Measurements from ENCODE around the gene PAM16. TPM values are rescaled to one million over a fixed set of nuclear protein-coding genes. Genes with fewer than 3 reads are reported as not detected.

Gene PAM16
- total and polyA plus RNA-seq, 2 of the 8 experiments (the other 6 are each of a cell fraction or from before 2014, with no cell fraction given): 78.3 to 198 TPM

DNA sequence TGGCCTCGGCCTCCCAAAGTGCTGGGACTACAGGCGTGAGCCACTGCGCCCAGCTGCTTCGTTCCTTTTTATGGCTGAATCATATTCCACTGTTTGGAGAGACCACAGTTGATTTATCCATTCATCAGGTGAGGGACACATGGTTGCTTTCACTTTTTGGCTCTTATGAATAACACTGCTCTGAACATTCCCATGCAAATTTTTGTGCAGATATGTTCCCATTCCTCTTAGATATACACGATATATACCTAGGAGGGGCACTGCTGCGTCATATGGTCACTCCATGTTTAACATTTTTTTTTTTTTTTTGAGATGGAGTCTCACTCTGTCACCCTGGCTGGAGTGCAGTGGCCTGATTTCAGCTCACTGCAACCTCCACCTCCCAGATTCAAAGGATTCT lies 49.2 kb downstream of the PAM16 start (continued):
- TF ChIP-seq, protein P1, sequence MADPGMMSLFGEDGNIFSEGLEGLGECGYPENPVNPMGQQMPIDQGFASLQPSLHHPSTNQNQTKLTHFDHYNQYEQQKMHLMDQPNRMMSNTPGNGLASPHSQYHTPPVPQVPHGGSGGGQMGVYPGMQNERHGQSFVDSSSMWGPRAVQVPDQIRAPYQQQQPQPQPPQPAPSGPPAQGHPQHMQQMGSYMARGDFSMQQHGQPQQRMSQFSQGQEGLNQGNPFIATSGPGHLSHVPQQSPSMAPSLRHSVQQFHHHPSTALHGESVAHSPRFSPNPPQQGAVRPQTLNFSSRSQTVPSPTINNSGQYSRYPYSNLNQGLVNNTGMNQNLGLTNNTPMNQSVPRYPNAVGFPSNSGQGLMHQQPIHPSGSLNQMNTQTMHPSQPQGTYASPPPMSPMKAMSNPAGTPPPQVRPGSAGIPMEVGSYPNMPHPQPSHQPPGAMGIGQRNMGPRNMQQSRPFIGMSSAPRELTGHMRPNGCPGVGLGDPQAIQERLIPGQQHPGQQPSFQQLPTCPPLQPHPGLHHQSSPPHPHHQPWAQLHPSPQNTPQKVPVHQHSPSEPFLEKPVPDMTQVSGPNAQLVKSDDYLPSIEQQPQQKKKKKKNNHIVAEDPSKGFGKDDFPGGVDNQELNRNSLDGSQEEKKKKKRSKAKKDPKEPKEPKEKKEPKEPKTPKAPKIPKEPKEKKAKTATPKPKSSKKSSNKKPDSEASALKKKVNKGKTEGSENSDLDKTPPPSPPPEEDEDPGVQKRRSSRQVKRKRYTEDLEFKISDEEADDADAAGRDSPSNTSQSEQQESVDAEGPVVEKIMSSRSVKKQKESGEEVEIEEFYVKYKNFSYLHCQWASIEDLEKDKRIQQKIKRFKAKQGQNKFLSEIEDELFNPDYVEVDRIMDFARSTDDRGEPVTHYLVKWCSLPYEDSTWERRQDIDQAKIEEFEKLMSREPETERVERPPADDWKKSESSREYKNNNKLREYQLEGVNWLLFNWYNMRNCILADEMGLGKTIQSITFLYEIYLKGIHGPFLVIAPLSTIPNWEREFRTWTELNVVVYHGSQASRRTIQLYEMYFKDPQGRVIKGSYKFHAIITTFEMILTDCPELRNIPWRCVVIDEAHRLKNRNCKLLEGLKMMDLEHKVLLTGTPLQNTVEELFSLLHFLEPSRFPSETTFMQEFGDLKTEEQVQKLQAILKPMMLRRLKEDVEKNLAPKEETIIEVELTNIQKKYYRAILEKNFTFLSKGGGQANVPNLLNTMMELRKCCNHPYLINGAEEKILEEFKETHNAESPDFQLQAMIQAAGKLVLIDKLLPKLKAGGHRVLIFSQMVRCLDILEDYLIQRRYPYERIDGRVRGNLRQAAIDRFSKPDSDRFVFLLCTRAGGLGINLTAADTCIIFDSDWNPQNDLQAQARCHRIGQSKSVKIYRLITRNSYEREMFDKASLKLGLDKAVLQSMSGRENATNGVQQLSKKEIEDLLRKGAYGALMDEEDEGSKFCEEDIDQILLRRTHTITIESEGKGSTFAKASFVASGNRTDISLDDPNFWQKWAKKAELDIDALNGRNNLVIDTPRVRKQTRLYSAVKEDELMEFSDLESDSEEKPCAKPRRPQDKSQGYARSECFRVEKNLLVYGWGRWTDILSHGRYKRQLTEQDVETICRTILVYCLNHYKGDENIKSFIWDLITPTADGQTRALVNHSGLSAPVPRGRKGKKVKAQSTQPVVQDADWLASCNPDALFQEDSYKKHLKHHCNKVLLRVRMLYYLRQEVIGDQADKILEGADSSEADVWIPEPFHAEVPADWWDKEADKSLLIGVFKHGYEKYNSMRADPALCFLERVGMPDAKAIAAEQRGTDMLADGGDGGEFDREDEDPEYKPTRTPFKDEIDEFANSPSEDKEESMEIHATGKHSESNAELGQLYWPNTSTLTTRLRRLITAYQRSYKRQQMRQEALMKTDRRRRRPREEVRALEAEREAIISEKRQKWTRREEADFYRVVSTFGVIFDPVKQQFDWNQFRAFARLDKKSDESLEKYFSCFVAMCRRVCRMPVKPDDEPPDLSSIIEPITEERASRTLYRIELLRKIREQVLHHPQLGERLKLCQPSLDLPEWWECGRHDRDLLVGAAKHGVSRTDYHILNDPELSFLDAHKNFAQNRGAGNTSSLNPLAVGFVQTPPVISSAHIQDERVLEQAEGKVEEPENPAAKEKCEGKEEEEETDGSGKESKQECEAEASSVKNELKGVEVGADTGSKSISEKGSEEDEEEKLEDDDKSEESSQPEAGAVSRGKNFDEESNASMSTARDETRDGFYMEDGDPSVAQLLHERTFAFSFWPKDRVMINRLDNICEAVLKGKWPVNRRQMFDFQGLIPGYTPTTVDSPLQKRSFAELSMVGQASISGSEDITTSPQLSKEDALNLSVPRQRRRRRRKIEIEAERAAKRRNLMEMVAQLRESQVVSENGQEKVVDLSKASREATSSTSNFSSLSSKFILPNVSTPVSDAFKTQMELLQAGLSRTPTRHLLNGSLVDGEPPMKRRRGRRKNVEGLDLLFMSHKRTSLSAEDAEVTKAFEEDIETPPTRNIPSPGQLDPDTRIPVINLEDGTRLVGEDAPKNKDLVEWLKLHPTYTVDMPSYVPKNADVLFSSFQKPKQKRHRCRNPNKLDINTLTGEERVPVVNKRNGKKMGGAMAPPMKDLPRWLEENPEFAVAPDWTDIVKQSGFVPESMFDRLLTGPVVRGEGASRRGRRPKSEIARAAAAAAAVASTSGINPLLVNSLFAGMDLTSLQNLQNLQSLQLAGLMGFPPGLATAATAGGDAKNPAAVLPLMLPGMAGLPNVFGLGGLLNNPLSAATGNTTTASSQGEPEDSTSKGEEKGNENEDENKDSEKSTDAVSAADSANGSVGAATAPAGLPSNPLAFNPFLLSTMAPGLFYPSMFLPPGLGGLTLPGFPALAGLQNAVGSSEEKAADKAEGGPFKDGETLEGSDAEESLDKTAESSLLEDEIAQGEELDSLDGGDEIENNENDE (IDR thresholded peaks at IDR 0.05; ENCODE audit: insufficient replicate concordance, low read length): no peak
- TF ChIP-seq HDAC6 (IDR thresholded peaks at IDR 0.05; ENCODE audit: low read depth, low read length) (no peak), HDAC2 (IDR thresholded peaks at IDR 0.05; ENCODE audit: borderline replicate concordance in 1 of 2, low read depth in 2 of 2, low read length in 2 of 2) (no peak), CHD2 (IDR thresholded peaks at IDR 0.05; ENCODE audit: low read length) (no peak), EZH2 (IDR thresholded peaks at IDR 0.05; ENCODE audit: low read depth, low read length, severe bottlenecking) (no peak), EP300 (IDR thresholded peaks at IDR 0.05; ENCODE audit: borderline replicate concordance in 1 of 2, low read depth in 2 of 2, low read length in 2 of 2) (no peak), PHF8 (conservative IDR thresholded peaks at IDR 0.05; ENCODE audit: low read depth, low read length) (no peak), SIRT6 (IDR thresholded peaks at IDR 0.05; ENCODE audit: low read length) (no peak), CREB1 (IDR thresholded peaks at IDR 0.05) (no peak)
- TF ChIP-seq, protein P2, sequence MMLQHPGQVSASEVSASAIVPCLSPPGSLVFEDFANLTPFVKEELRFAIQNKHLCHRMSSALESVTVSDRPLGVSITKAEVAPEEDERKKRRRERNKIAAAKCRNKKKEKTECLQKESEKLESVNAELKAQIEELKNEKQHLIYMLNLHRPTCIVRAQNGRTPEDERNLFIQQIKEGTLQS (IDR thresholded peaks at IDR 0.05; ENCODE audit: insufficient read depth, low read depth, low read length): no peak
